ENCODE results near the gene HOXA10. TPM values are rescaled to one million over a fixed set of nuclear protein-coding genes. Genes with fewer than 3 reads are reported as not detected.

The HOXA10 gene
- not detected for polyA plus RNA-seq (2012; ENCODE audit: insufficient read length, low read depth)

- TF ChIP-seq SIN3A (IDR thresholded peaks at IDR 0.05; ENCODE audit: borderline replicate concordance, insufficient read depth, low read length) (no peak), FOXP2 (optimal IDR thresholded peaks at IDR 0.05; ENCODE audit: borderline replicate concordance, extremely low read depth, extremely low read length, insufficient read depth) (no peak), TAF1 (IDR thresholded peaks at IDR 0.05; ENCODE audit: borderline replicate concordance, insufficient read depth, low read length) (no peak), REST (IDR thresholded peaks at IDR 0.05; ENCODE audit: insufficient read depth in 1 of 2, low read depth in 2 of 2, low read length in 2 of 2) (no peak), POLR2AphosphoS5 (IDR thresholded peaks at IDR 0.05; ENCODE audit: low read depth, low read length) (no peak)
Observed at GRCh38 chr7:27173956-27174873, at the start of gene HOXA10. HOXA10 (minus strand) TSS chr7:27174320; CDS start chr7:27174306, 14 bp downstream.

GRCh38 chr7:27221201-27221797, 47.2 kb upstream of the HOXA10 start:
- TF ChIP-seq SIN3A (IDR thresholded peaks at IDR 0.05; ENCODE audit: borderline replicate concordance, insufficient read depth, low read length) = no peak

GRCh38 chr7:27220440-27220955, 46.4 kb upstream of the HOXA10 start:
- TF ChIP-seq FOXP2 (optimal IDR thresholded peaks at IDR 0.05; ENCODE audit: borderline replicate concordance, extremely low read depth, extremely low read length, insufficient read depth) = no peak
- TF ChIP-seq SIN3A (IDR thresholded peaks at IDR 0.05; ENCODE audit: borderline replicate concordance, insufficient read depth, low read length) = no peak
- TF ChIP-seq TAF1 (IDR thresholded peaks at IDR 0.05; ENCODE audit: borderline replicate concordance, insufficient read depth, low read length) = no peak
- TF ChIP-seq REST (IDR thresholded peaks at IDR 0.05; ENCODE audit: insufficient read depth in 1 of 2, low read depth in 2 of 2, low read length in 2 of 2) = no peak
- TF ChIP-seq POLR2AphosphoS5 (IDR thresholded peaks at IDR 0.05; ENCODE audit: low read depth, low read length) = no peak

GRCh38 chr7:27219821-27220220, 45.7 kb upstream of the HOXA10 start:
- TF ChIP-seq FOXP2 (optimal IDR thresholded peaks at IDR 0.05; ENCODE audit: borderline replicate concordance, extremely low read depth, extremely low read length, insufficient read depth) = no peak
- TF ChIP-seq SIN3A (IDR thresholded peaks at IDR 0.05; ENCODE audit: borderline replicate concordance, insufficient read depth, low read length) = no peak
- TF ChIP-seq TAF1 (IDR thresholded peaks at IDR 0.05; ENCODE audit: borderline replicate concordance, insufficient read depth, low read length) = no peak
- TF ChIP-seq POLR2AphosphoS5 (IDR thresholded peaks at IDR 0.05; ENCODE audit: low read depth, low read length) = no peak
- TF ChIP-seq REST (IDR thresholded peaks at IDR 0.05; ENCODE audit: insufficient read depth in 1 of 2, low read depth in 2 of 2, low read length in 2 of 2) = no peak

GRCh38 chr7:27217951-27218350, 43.8 kb upstream of the HOXA10 start:
- no peak for TF ChIP-seq FOXP2 (optimal IDR thresholded peaks at IDR 0.05; ENCODE audit: borderline replicate concordance, extremely low read depth, extremely low read length, insufficient read depth)
- TF ChIP-seq TAF1 (IDR thresholded peaks at IDR 0.05; ENCODE audit: borderline replicate concordance, insufficient read depth, low read length) = no peak
- TF ChIP-seq POLR2AphosphoS5 (IDR thresholded peaks at IDR 0.05; ENCODE audit: low read depth, low read length) = no peak
- TF ChIP-seq SIN3A (IDR thresholded peaks at IDR 0.05; ENCODE audit: borderline replicate concordance, insufficient read depth, low read length) = no peak
- no peak for TF ChIP-seq REST (IDR thresholded peaks at IDR 0.05; ENCODE audit: insufficient read depth in 1 of 2, low read depth in 2 of 2, low read length in 2 of 2)
